HEK293 (cell line): ENCODE results near the gene USP32.

ENCODE experiments used
- TSHZ1 ChIP-seq: fragments of 450-650 bp; formaldehyde crosslinking; IDR thresholded peaks from 2 replicates; pipeline ENCODE4 v1.5.1; 2016; ENCODE audit warnings: missing biosample characterization, missing genetic modification characterization, borderline replicate concordance
- ZNF175 ChIP-seq: fragments of 450-650 bp; formaldehyde crosslinking; IDR thresholded peaks from 2 replicates; pipeline ENCODE4 v1.5.1; 2016; ENCODE audit warnings: missing biosample characterization, missing genetic modification characterization
- ZNF19 ChIP-seq: fragments of 450-650 bp; formaldehyde crosslinking; IDR thresholded peaks from 2 replicates; pipeline ENCODE4; 2016; ENCODE audit warnings: missing biosample characterization, missing genetic modification characterization, low read depth
- ZNF214 ChIP-seq: fragments of 450-650 bp; formaldehyde crosslinking; IDR thresholded peaks from 2 replicates; pipeline ENCODE4 v1.5.1; 2017; ENCODE audit warnings: missing biosample characterization, mild to moderate bottlenecking, missing genetic modification characterization, borderline replicate concordance
- ZNF24 ChIP-seq: fragments of 450-650 bp; formaldehyde crosslinking; IDR thresholded peaks from 2 replicates; pipeline ENCODE4 v1.5.1; 2016; ENCODE audit warnings: missing biosample characterization, missing genetic modification characterization
- ZNF311 ChIP-seq: fragments of 450-650 bp; formaldehyde crosslinking; IDR thresholded peaks from 2 replicates; pipeline ENCODE4 v1.5.1; 2017; ENCODE audit warnings: missing biosample characterization, missing genetic modification characterization, borderline replicate concordance
- ZNF350 ChIP-seq: fragments of 450-650 bp; formaldehyde crosslinking; IDR thresholded peaks from 2 replicates; pipeline ENCODE4 v1.5.0; 2017; ENCODE audit warnings: missing biosample characterization, mild to moderate bottlenecking, missing genetic modification characterization
- ZNF394 ChIP-seq: fragments of 450-650 bp; formaldehyde crosslinking; IDR thresholded peaks from 2 replicates; pipeline ENCODE4 v1.5.1; 2016; ENCODE audit warnings: missing biosample characterization, missing genetic modification characterization, mild to moderate bottlenecking, moderate library complexity, borderline replicate concordance
- ZNF670 ChIP-seq: fragments of 450-650 bp; formaldehyde crosslinking; IDR thresholded peaks from 2 replicates; pipeline ENCODE4 v1.5.1; 2016; ENCODE audit warnings: missing biosample characterization, missing genetic modification characterization, low read depth
- TF ChIP-seq, protein P1 (sequence below): fragments of 450-650 bp; formaldehyde crosslinking; IDR thresholded peaks from 2 replicates; pipeline ENCODE4 v1.5.1; 2016; ENCODE audit warnings: missing biosample characterization, missing genetic modification characterization
- TF ChIP-seq, protein P2 (sequence below): fragments of 450-650 bp; formaldehyde crosslinking; IDR thresholded peaks from 2 replicates; pipeline ENCODE4 v1.5.1; 2016; ENCODE audit warnings: missing biosample characterization, missing genetic modification characterization
- TF ChIP-seq, protein P3 (sequence below): fragments of 450-650 bp; formaldehyde crosslinking; IDR thresholded peaks from 2 replicates; pipeline ENCODE4 v1.5.1; 2016; ENCODE audit warnings: missing biosample characterization, missing genetic modification characterization
- TF ChIP-seq, protein P4 (sequence below): fragments of 450-650 bp; formaldehyde crosslinking; IDR thresholded peaks from 2 replicates; pipeline ENCODE4 v1.5.1; 2016; ENCODE audit warnings: missing biosample characterization, missing genetic modification characterization

DNA sequence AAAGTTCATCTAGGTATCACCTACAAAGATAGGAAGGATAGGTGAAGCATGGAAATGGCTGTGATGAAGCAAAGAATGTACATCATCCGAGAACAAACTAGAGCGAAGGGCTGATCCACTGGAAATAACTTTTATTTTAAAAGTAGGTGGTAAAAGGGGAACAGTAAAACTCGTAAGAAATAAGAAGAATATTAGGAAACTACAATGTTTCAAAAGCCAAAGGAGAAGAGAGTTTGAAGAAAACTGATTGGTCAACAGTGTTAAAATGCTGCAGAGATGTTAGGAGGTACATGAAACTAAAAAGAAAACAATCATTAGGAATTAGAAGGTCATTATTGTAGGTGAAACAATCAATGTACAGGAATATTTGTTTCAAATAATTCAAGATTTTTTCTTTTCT, 108.1 kb downstream of the USP32 start:
- TF ChIP-seq TSHZ1 (tag by site-specific recombination) (no peak), ZNF350 (no peak), ZNF394 (tag by site-specific recombination) (no peak), ZNF670 (tag by site-specific recombination) (no peak), ZNF214 (no peak), ZNF24 (no peak), ZNF175 (tag by site-specific recombination) (no peak), ZNF311 (no peak), ZNF19 (tag by site-specific recombination) (no peak)
- TF ChIP-seq, protein P1, sequence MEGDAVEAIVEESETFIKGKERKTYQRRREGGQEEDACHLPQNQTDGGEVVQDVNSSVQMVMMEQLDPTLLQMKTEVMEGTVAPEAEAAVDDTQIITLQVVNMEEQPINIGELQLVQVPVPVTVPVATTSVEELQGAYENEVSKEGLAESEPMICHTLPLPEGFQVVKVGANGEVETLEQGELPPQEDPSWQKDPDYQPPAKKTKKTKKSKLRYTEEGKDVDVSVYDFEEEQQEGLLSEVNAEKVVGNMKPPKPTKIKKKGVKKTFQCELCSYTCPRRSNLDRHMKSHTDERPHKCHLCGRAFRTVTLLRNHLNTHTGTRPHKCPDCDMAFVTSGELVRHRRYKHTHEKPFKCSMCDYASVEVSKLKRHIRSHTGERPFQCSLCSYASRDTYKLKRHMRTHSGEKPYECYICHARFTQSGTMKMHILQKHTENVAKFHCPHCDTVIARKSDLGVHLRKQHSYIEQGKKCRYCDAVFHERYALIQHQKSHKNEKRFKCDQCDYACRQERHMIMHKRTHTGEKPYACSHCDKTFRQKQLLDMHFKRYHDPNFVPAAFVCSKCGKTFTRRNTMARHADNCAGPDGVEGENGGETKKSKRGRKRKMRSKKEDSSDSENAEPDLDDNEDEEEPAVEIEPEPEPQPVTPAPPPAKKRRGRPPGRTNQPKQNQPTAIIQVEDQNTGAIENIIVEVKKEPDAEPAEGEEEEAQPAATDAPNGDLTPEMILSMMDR (tag by site-specific recombination): no peak
- TF ChIP-seq, protein P2, sequence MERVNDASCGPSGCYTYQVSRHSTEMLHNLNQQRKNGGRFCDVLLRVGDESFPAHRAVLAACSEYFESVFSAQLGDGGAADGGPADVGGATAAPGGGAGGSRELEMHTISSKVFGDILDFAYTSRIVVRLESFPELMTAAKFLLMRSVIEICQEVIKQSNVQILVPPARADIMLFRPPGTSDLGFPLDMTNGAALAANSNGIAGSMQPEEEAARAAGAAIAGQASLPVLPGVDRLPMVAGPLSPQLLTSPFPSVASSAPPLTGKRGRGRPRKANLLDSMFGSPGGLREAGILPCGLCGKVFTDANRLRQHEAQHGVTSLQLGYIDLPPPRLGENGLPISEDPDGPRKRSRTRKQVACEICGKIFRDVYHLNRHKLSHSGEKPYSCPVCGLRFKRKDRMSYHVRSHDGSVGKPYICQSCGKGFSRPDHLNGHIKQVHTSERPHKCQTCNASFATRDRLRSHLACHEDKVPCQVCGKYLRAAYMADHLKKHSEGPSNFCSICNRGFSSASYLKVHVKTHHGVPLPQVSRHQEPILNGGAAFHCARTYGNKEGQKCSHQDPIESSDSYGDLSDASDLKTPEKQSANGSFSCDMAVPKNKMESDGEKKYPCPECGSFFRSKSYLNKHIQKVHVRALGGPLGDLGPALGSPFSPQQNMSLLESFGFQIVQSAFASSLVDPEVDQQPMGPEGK: no peak
- TF ChIP-seq, protein P3, sequence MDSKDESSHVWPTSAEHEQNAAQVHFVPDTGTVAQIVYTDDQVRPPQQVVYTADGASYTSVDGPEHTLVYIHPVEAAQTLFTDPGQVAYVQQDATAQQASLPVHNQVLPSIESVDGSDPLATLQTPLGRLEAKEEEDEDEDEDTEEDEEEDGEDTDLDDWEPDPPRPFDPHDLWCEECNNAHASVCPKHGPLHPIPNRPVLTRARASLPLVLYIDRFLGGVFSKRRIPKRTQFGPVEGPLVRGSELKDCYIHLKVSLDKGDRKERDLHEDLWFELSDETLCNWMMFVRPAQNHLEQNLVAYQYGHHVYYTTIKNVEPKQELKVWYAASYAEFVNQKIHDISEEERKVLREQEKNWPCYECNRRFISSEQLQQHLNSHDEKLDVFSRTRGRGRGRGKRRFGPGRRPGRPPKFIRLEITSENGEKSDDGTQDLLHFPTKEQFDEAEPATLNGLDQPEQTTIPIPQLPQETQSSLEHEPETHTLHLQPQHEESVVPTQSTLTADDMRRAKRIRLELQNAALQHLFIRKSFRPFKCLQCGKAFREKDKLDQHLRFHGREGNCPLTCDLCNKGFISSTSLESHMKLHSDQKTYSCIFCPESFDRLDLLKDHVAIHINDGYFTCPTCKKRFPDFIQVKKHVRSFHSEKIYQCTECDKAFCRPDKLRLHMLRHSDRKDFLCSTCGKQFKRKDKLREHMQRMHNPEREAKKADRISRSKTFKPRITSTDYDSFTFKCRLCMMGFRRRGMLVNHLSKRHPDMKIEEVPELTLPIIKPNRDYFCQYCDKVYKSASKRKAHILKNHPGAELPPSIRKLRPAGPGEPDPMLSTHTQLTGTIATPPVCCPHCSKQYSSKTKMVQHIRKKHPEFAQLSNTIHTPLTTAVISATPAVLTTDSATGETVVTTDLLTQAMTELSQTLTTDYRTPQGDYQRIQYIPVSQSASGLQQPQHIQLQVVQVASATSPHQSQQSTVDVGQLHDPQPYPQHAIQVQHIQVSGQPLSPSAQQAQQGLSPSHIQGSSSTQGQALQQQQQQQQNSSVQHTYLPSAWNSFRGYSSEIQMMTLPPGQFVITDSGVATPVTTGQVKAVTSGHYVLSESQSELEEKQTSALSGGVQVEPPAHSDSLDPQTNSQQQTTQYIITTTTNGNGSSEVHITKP: no peak
- TF ChIP-seq, protein P4, sequence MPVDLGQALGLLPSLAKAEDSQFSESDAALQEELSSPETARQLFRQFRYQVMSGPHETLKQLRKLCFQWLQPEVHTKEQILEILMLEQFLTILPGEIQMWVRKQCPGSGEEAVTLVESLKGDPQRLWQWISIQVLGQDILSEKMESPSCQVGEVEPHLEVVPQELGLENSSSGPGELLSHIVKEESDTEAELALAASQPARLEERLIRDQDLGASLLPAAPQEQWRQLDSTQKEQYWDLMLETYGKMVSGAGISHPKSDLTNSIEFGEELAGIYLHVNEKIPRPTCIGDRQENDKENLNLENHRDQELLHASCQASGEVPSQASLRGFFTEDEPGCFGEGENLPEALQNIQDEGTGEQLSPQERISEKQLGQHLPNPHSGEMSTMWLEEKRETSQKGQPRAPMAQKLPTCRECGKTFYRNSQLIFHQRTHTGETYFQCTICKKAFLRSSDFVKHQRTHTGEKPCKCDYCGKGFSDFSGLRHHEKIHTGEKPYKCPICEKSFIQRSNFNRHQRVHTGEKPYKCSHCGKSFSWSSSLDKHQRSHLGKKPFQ (tag by site-specific recombination): no peak
